Stimulated activated CD8-positive, alpha-beta memory T cell treated with anti-CD3 and anti-CD28 coated beads, Interleukin-4, amount 100 ng/mL, for 1 hour (primary cell): Measurements from ENCODE around the gene MYO9A.
"Not testable (repeated sequence)": the region's sequence is repeated elsewhere in the genome, so short reads cannot be mapped to it uniquely, and the experiment has no call there.

Source experiments
- DNase-seq, 2 donors: peaks; one replicate each; pipeline ENCODE4 v3.0.0-alpha.2; 2020; ENCODE audit warnings: low read depth in 2 of 2, low spot score in 1 of 2

MYO9A gene

DNA sequence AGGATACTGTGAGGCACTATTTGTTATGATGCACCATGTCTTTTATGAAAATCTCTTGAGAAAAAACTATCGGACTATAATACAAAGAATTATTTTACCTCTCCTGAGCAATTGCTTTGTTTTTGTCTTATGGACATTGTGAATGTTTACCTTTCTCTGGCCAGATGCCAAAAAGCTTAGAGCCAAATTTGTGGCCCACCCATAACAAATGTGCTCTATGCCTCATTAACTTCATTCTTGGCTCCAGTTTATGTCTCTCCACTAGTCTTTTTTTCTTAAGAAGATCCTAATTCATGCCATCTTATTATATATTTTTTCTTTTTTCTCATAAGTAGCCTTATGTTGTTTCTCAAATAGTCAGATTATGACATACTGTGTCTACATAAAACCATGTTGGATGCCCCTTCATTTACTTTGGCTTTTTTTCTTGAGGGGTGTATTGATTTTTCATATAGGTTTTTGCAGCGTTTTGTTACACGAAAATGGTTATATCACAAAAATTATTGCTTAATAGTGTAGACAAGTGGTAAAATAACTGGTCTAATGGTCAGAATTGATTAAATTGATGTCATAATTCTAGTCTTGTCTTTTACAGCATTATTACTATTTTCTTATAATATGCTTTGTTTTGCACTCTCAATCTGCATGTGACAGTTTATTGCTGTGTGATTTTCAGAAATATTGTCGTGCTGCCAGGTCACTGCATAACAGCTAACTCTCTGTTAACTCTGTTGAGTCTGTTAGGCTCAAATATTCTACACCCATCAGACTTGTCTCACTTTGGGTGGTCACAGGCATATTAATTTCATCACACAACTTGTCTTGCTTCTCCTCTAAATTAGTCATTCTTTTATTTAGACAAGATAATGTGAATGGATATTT lies 18.5 kb upstream of the MYO9A start:
- DNase-seq: no peak

DNA sequence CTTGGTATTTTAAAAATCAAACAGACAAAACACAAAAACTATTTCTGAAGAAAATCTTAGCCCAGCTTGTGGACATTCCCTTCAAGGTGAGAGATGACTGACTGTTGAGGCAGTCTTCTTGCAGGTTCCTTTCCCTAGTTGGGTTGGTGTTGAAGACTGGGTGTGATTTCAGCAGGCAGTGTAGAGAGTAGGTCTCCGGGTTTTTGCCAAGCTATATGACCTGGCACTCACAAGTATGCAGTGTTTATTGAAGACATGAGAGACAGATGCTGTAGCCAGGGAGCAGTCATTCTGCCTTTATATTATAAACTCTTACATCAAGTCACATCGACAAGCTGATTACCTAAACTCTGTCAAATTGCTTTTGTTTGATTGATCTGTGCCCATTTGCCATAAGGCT lies 17.8 kb upstream of the MYO9A start:
- no peak for DNase-seq

DNA sequence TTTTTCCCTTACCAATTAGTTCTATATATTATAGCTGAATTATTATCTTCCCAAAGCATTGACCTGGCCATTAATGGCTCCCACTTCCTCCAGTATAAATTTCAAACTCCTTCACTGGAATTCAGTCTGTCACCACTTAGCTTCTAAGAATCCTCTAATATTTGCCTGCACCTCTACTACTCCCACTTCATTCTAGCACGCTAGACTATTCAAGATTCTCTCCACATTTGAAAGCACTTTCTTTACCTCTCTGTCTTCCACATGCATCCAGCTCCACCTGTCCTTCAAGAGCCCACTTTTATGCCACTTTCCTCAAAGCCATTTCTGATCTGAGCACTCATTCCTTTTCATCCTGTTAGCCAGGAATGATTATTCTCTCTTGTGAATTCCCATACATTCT lies 15.3 kb upstream of the MYO9A start:
- DNase-seq: no peak

DNA sequence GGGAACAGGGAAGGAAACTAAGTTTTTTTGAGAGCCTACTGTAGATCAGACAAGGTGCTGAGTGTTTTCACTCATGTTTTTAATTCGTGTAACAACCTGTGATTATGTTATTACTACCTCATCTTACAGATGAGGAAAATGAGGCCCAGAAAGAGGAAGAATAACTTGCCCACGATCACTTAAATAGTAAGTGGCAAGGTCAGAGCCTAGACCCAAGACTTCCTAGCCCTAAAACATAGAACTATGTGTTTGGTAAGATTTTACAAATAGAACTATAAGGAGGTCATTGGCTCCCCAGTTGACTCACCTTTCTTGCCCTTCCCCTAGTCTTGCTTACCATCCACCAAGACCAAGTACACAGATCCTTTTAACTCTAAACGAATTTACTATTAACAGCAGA lies 14.0 kb upstream of the MYO9A start:
- DNase-seq: no peak

DNA sequence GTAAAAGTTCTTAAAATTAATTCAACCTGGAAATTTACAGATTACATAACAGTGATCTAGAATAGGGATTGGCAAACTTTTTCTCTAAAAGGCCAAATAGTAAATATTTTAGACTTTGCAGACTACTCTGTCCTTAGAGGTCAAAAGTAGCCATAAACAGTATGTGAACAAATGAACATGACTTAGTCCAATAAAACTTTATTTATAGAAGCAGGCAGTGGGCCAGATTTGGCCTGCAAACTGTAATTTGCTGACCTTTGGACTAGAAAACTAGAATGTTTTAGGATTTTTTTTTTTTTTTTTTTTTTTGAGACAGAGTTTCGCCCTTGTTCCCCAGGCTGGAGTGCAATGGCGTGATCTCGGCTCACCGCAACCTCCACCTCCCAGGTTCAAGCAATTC lies 12.3 kb upstream of the MYO9A start:
- no peak for DNase-seq

DNA sequence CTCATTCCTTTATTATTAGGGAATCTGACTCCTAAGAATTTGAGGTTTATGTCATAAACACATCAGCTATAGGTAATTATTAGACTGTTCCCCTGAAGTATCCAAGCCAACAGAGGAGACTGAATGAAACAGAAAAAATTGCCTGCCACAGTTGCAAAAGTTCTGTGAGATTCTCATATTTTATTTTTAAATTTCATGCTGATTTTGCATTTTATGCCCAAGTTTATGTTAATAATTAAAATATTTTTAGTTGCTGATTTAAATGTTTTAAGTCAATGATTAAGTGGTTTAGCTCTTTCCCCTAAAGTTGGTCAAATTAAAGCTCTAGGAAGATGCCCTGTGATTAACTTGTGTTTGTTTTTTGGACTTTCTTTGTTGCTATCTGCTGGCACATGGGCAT lies 10.4 kb upstream of the MYO9A start:
- no peak for DNase-seq

DNA sequence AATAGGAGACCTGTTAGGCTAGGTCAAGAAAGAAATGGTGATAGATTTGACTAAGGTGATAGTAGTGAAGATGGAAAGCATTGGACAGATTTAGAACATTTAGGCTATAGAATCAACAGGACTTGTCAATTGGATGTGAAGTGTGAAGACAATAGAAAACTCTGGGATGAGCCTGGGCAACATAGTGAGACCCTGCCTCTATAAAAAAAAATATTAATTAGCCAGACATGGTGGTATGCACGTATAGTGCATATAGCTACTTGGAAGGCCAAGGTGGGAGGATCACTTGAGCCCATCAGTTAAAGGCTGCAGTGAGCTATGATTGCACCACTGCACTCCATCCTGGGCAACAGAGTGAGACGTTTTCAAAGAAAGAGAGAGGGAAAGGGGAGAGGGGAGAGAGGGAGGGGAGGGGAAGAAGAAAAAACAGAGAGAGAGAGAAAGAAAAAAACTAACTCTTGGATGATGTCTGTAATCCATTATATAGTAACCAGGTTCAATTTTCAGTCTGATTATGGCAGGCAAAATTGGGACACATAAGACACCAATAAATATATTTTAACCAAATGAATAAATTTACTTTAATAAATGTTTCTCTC lies 9.9 kb upstream of the MYO9A start:
- no peak for DNase-seq

DNA sequence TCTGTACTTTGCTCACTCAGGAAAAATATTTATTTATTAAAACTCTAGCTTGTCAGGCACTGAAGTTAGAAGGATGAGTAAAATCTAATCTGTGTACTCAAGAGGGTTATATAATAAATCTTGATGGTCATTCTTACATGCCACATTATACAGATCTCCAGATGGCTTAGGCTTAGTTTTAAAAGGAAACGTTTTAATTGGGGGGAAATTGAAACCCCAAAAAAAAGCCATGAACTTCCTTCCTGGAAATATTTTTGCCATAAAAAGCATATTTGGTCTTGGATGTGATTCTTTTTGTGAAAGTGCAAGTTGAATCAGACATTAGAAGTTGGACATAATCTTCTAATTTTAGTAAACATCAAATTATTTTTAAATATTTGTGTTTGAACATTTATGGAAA lies 6.3 kb upstream of the MYO9A start:
- DNase-seq: no peak

DNA sequence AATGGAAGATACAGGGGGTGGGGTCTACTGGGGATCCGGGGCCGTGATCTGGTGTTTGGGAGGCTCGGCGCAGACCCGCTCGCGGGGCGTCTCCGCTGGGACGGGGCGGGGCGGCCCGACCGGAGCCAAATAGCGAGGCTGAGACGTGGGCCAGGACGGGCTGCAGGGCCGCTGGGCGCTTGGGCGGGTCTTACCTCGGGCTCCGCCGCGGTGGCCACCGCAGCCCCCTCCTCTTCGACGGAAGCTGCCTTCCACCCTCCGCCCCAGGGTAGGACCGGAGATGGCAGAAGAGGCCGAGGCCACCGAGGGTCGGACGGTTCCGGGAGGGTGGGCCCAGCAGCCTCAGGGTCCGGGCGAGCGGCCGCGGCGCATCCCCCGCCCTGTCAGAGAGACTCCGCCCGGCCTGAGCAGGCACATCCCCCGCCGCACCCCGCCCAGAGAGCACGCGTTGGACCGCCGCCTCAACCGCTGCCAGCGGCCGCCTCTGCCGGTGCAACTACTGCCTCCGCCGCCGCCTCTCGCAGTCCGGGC lies 399 bp downstream of the MYO9A start:
- DNase-seq: peak; percentile 27 to 30

DNA sequence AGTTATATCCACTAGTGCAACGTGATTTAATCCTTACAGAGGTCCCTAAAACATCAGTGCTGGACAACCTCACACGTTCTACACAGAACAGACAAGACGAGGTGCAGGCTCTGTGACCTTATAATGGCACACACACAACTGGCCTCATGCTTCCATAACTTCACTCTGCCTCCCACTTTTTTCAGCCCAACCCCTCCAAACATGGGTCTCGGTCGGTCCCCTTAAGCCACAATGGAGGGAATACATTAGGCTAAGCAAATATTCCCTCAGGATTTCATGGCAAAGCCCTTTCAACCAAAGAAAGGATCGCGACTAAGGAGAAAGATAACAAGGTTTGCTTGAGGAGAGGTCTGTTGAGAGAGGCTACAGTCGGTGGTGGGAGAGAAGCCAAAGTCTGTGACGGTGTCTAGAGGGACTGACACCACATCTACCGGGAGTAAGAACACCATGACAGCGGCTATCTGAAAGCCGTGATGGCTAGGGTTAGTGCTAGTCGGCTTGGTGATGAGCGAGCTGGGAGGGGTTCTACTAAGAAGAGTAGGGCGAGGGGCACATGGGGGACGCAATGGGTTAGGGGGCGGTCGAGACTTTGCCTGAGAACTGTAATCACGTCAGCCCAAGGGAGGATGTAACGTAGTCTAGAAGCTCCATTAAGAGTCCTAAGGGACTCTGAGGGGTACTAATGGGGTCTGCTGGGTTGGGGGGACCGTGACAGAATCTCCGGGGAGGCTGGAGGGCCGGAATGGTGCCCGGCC lies 1.0 kb downstream of the MYO9A start:
- DNase-seq: peak in 1 of 2 donors; percentile 0

DNA sequence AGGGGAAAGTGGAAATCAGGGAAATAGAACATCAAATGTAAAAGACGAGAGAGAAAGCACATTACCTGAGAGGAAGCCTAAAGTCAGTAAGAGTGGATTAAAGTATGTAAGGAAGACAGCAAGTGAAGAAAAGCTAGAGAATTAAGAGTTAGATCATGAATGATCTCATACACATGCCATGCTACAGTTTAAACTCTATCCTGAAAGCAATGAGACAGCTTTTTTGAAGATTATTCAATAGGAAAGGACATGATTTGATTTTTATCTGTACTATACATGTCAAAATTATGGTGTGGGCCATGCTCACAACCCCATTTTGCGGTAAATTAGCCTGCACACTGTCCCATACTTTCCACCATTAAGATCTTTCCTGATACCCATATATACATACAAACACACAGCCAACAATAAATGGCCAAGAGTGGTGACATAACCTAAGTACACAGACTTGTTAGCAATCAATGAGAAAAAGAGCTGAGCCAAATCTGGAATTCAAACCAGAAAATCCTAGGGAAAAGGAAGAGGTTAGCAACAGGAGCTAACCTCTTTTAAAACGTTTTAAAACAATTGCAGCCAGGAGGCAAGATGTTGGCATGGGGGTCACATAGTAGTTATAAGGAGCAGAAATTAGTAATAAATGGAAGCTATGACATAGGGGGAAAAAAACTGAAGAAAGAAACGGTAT lies 4.5 kb downstream of the MYO9A start:
- no peak for DNase-seq

DNA sequence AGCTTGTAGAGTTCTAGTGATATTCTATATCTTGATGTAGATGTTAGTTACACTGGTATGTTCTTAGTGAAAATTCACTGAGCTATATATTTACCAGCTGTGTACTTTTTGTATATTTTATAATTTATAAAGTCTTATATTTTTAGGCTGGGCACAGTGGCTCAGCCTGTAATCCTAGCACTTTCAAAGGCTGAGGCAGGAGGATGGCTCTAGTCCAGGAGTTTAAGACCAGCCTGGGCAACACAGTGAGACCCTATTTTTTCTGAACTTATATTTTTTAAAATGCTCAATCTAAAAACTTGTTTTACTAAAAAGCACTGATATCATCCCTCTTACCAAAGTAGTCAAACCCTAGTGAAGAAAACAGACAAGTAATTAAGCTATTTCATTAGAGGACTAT lies 5.1 kb downstream of the MYO9A start:
- DNase-seq: no peak

DNA sequence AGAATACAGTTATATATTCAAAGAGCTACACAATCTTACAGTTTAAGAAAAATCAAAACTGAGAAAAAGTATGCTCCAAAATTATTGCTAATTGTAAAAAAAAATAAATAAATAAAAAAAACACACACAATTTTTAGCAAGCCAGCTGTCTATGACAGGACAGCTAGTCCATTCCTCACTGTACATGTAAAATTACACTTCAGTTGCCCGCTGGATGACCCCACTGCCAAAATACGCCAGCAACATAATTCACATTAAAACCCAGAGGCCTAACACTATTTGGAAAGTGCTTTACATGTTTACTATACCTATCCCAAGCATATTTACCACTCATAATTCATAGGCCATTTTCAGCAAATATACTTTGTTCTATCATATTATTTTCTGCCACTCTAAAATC lies 5.8 kb downstream of the MYO9A start:
- no peak for DNase-seq

DNA sequence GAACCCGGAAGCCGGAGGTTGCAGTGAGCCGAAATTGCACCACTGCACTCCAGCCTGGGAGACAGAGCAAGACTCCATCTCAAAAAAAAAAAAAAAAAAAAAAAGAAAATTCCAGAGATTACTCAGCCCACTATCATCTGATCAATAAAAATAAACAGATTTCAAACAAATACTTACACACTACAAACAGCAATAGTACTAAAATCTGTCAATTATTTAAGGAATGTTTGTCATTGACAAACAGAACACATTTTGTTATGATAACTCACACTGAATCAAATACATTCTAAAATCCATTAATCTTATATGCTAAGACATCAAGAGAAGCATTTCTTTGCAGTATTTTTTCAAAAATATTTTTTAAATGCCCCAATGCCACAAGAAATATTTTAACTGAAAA lies 7.6 kb downstream of the MYO9A start:
- no peak for DNase-seq

DNA sequence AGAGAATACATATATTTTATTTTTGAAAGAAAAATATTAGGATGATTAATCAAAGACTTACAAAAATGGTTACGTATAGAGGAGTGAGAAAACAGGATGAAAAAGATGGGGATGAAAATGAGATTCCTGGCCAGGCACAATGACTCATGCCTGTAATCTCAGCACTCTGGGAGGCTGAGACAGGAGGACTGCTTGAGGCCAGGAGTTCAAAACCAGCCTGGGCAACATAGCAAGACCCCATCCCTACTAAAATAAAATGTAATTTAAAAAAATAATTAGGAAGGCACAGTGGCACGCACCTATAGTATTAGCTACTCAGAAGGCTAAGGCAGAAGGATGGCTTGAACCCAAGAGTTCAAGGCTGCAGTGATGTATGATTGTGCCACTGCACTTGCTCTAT lies 11.9 kb downstream of the MYO9A start:
- no peak for DNase-seq

DNA sequence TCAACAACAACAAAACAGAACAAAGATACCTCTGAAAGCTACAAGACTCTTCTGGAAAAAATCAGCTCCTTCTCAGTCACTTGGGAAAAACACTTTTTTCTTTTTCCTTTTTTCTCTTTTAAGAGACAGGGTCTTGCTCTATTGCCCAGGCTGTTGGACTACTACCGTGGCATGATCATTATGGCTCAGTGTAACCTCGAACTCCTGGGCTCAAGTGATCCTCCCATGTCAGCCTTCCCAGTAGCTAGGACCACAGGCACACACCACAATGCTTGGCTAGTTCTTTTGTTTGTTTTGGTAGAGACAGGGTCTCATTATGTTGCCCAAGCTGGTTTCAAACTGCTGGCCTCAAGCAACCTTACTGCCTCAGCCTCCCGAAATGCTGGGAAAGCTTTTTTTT lies 12.8 kb downstream of the MYO9A start:
- no peak for DNase-seq

DNA sequence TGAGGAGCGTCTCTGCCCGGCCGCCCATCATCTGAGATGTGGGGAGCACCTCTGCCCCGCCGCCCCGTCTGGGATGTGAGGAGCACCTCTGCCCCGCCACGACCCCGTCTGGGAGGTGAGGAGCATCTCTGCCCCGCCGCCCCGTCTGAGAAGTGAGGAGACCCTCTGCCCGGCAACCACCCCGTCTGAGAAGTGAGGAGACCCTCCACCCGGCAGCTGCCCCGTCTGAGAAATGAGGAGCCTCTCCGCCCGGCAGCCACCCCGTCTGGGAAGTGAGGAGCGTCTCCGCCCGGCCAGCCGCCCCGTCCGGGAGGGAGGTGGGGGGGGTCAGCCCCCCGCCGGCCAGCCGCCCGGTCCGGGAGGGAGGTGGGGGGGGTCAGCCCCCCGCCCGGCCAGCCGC lies 17.4 kb downstream of the MYO9A start:
- not testable (repeated sequence) for DNase-seq

DNA sequence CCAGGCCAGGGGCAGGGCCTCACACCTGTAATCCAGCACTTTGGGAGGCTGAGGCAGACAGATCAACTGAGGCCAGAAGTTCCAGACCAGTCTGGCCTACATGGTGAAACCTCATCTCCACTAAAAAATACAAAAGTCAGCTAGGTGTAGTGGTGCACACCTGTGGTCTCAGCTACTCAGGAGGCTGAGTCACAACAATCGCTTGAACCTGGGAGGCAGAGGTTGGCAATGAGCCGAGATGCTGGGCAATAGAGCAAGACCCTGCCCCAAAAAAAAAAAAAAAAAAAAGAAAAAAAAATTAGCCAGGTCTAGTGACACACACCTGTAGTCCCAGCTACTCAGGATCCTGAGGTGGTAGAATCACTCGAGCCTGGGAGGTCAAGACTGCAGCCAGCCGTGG lies 18.8 kb downstream of the MYO9A start:
- no peak for DNase-seq

DNA sequence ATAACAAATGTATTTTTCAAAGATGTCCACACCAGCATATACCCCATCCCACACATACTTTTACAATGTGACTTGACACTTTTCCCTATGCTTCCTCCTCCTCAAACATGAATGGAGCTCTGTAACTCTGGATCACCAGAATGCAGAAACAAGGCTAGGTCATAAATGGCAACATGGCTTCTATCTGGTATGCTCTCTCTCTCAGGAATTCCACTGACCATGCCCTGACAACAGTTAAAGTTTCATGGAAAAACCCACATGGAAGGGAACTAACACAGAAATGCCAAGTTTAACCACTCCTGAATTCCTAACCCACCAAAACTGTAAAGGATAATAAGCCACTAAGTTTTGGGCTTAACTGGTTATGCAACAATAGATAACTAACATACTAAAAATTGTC lies 19.9 kb downstream of the MYO9A start:
- DNase-seq: no peak

DNA sequence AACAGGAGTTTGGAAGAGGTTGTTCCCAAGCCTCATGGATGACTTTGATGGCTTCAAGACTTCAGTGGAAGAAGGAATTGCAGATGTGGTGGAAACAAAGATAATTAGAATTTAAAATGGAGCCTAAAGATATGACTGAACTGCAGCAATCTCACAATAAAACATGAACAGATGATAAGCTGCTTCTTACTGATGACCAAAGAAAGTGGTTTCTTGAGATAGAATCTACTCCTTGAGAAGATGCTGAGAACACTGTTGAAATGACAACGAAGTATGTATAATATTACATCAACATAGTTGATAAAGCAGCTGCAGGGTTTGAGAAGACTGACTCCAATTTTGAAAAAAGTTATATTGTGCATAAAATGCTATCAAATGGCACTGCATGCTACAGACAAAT lies 21.2 kb downstream of the MYO9A start:
- DNase-seq: no peak

DNA sequence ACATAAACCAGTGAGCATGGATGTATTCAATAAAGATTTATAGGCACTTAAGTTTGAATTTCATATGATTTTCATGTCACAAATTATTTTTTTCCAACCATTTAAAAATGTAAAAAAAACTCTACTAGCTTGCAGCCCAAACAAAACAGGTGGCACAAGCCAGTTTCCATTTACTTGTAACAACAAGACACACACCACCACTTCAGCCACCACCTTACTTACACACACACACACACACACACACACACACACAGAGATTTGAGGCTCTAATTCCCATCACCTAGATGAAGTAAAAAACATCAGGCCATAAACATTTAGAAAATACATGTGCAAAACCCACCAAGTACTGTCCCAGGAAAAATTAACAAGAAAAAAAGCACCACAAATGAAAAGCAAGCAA lies 25.3 kb downstream of the MYO9A start:
- DNase-seq: no peak
